GM19193 (cell line): ENCODE measurements around the gene DSC1.

Source experiments
- POLR2A ChIP-seq: IDR thresholded peaks from 4 replicates; pipeline ENCODE4 v1.6.1; 2011; ENCODE audit not compliant: insufficient read depth, insufficient read length; ENCODE audit errors: extremely low read depth

DSC1 gene

DNA sequence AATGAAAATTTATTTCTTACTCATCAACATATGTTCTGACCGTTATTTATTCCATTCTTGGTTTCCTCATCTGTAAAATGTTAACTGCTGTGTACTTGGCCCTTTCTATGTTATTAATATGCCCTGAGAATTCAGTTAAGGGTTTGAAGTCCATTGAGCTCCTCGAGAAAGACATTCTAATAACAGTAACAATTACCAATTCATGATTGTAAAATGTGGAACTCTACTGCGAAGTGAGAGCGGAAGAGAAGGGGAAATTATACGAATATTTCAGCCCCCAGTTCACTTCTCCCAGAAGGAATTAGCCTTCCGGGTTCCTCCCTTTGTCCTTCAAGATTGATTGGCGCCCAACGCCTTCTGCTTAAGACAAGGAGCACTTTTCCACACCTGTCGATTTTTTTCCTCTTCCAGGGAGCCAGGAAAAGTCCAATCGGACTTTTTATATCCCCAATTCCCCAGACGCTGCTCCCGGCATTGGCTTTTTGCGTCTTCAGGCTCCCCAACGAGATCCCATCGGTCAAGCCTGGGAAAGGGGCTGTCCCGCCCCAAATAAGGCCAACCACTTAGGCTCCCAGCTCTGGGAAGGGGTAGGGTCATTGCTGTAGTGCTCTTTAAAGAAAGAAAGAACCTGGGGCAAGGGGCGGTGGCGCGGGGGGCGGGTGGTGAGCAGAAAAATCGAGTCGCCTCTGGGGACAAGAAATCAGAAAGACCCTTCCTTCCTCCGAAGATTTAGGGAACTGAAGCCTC lies 62.0 kb downstream of the DSC1 start:
- no peak for TF ChIP-seq POLR2A

DNA sequence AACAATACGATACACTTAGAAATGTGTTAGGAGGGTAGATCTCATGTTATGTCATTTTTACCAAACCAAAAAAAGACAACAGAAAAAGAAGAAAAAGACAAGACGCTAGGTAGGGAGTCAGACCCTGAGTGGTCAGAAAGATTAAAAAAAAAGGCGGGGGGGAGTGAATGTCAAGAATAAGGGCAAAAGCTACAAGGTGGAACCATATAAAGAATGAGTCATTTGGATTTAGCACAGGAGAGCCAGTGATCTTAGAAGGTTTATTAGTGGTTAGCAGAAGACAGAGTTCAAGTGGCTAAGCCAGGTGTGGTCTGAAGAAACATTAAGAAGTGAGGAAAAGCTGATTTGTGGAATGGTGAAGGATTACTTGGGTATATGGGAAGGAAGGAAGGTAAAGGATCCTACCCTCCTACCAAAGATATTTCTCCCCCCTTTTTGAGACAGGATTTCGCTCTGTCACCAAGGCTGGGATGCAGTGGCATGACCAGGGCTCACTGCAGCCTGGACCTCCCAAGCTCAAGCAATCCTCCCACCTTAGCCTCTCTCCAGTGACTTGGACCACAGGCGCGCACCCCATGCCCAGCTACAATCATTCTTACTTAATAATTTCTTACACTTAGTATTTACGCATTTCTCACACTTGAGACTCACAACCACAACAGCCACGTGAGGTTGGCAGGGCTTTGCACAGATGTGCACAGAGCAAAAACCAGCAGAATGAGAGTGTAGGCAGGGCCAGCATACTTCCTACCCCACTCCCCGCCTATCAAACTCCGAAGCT lies 63.0 kb downstream of the DSC1 start:
- TF ChIP-seq POLR2A, result no peak

DNA sequence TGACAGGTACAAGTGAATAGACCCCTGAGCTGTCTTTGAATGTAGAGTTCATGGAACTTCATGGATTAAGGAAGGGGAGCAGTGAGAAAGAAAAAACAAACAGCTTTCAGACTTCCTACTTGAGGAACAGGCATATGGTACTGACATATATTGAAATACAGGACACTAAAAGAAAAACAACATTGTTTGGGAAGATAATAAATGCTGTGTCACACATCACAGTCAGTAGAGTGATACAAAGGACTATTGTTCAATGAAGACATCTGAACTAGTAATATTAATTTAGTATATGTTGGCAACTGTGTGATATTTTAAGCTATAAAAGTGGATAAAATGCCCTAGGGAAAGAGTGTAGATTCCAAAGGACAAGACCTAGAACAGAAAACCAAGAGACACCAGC lies 63.8 kb downstream of the DSC1 start:
- TF ChIP-seq POLR2A, result no peak

- TF ChIP-seq POLR2A, result no peak
Observed at GRCh38 chr18:31097666-31098065, 65.0 kb downstream of the DSC1 start.

- TF ChIP-seq POLR2A, result no peak
Observed at GRCh38 chr18:31093880-31094279, 68.8 kb downstream of the DSC1 start.

GRCh38 chr18:31093294-31093693 lies 69.4 kb downstream of the DSC1 start:
- TF ChIP-seq POLR2A, result no peak

DNA sequence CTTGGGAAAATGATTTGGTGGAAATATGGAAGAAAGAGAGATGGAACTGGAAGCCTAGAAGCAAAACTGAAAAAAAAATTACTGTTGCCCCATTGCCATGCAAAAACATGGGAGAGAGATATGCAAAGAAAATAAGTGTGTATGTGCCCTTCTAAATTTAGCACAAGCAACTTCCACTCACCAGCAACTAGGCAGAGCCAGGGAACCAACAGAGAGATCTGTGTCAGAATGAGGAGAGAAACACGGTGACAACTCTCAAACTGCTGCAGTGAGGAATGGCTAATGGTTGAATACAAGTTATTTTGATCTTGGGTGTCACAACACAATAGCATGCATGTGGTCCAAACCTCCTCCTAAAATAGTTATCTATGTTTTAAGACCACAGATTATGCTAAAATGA lies 71.3 kb downstream of the DSC1 start:
- no peak for TF ChIP-seq POLR2A

DNA sequence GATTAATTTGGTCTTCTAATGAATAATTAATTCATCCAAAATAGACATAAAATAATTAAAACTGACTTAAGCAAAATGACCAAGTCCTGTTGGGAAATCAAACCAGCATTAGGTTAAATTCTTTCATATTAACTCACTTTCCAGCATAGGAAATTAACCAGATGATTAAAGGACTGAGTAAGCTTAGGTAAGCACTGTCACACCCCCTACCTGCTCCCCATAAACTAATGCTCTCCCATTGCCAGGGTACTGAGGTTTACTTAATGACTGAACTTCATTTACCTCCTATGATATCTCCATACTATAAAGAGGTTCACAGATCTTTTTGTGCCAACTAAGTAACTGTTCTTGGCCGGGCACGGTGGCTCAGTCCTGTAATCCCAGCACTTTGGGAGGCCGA lies 74.1 kb downstream of the DSC1 start:
- TF ChIP-seq POLR2A, result no peak

DNA sequence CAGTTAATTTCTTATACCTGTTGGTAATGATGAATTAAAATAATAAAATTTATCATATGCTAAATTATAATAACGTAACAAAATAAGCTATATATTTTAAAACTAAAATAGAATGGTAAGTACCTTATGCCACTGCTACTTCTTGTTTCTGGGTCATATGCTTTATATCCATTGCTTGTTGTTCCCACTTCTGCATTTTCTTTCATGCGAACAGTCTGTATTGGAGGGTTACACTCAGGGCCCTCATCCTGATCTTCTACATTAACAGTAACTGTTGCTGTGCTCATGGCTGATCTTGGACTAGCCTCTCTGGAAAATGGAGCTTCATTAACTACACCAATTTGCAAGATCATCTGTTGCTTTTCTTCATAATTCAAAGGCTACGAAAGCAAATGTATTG lies 82.7 kb downstream of the DSC1 start:
- TF ChIP-seq POLR2A, result no peak
